ENCODE results near the gene SMARCB1.

DNA sequence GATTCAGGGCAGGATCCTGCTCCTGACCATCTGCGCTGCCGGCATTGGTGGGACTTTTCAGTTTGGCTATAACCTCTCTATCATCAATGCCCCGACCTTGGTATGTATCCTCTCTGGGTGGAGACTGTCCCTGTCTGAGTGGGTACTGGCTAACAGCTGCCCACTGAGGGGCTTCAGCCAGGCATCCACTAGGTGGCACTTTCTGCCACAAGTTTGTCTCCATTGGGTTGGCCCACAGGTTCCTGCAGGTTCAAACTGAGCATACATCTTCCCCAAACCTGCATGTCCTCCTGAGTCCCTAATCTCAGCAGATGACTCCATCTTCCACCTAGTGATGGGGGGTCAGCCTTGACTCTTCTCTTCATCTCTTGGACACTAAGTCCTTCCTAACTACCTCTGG, 75.3 kb downstream of the SMARCB1 start:
- TF ChIP-seq, protein P1, sequence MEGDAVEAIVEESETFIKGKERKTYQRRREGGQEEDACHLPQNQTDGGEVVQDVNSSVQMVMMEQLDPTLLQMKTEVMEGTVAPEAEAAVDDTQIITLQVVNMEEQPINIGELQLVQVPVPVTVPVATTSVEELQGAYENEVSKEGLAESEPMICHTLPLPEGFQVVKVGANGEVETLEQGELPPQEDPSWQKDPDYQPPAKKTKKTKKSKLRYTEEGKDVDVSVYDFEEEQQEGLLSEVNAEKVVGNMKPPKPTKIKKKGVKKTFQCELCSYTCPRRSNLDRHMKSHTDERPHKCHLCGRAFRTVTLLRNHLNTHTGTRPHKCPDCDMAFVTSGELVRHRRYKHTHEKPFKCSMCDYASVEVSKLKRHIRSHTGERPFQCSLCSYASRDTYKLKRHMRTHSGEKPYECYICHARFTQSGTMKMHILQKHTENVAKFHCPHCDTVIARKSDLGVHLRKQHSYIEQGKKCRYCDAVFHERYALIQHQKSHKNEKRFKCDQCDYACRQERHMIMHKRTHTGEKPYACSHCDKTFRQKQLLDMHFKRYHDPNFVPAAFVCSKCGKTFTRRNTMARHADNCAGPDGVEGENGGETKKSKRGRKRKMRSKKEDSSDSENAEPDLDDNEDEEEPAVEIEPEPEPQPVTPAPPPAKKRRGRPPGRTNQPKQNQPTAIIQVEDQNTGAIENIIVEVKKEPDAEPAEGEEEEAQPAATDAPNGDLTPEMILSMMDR (conservative IDR thresholded peaks at IDR 0.05; ENCODE audit: low read depth, low read length), result peak; percentile 67
- TF ChIP-seq RAD21 (IDR thresholded peaks at IDR 0.05; ENCODE audit: low read length), result peak; percentile 75
- TF ChIP-seq, protein P2, sequence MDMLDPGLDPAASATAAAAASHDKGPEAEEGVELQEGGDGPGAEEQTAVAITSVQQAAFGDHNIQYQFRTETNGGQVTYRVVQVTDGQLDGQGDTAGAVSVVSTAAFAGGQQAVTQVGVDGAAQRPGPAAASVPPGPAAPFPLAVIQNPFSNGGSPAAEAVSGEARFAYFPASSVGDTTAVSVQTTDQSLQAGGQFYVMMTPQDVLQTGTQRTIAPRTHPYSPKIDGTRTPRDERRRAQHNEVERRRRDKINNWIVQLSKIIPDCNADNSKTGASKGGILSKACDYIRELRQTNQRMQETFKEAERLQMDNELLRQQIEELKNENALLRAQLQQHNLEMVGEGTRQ (IDR thresholded peaks at IDR 0.05; ENCODE audit: low read depth, low read length), result no peak
- no peak for TF ChIP-seq POLR2A (IDR thresholded peaks at IDR 0.05; ENCODE audit: low read depth, low read length)
